Activated CD4-positive, alpha-beta memory T cell treated with anti-CD3 and anti-CD28 coated beads for 36 hours (primary cell): ENCODE measurements around the gene MIB1. TPM values are rescaled to one million over a fixed set of nuclear protein-coding genes. Genes with fewer than 3 reads are reported as not detected.
"Not testable (repeated sequence)": the region's sequence is repeated elsewhere in the genome, so short reads cannot be mapped to it uniquely, and the experiment has no call there.

ENCODE experiments used
- CTCF ChIA-PET: fragments of 350-600 bp; sonication (Branson Sonifier 250); formaldehyde crosslinking; loops from one replicate; lab custom pipeline; 2021; ENCODE audit warnings: antibody characterized with exemption, inconsistent platforms; lab: Charles Lee
- POLR2A ChIA-PET: fragments of 350-600 bp; sonication (Branson Sonifier 250); formaldehyde crosslinking; loops from one replicate; lab custom pipeline; 2021; ENCODE audit warnings: antibody characterized with exemption; lab: Charles Lee
- DNase-seq: peaks from one replicate; pipeline ENCODE4 v3.0.0-alpha.2; 2020
- H3K27ac Mint-ChIP-seq: one replicate; pipeline ENCODE4 v1.8.0; 2021; ENCODE audit warnings: mixed read lengths
- H3K27me3 Mint-ChIP-seq: one replicate; pipeline ENCODE4 v1.8.0; 2021; ENCODE audit warnings: mixed read lengths
- H3K36me3 Mint-ChIP-seq: one replicate; pipeline ENCODE4 v1.8.0; 2021; ENCODE audit warnings: mixed read lengths
- H3K4me1 Mint-ChIP-seq: one replicate; pipeline ENCODE4 v1.8.0; 2021; ENCODE audit warnings: low read depth, mixed read lengths
- H3K4me3 Mint-ChIP-seq: one replicate; pipeline ENCODE4 v1.8.0; 2021; ENCODE audit warnings: mild to moderate bottlenecking, mixed read lengths
- H3K9me3 Mint-ChIP-seq: one replicate; pipeline ENCODE4 v1.8.0; 2021; ENCODE audit warnings: mixed read lengths
- intact Hi-C: fragments of 100-400 bp; cut with micrococcal nuclease; formaldehyde crosslinking; loops from one replicate; pipeline ENCODE4 v1.15.1; 2023
- total RNA-seq, 2 experiments: library from RNA; stranded (reverse); gene quantifications; one replicate each; pipeline ENCODE4 v1.2.3, GENCODE V29; 2021

Gene MIB1
- total RNA-seq, 2 experiments from 2014 or later, result 40.8 to 43.5 TPM

GRCh38 chr18:21774722-21775121, 34.1 kb downstream of the MIB1 start:
- no peak overlapping the region for H3K4me3 Mint-ChIP-seq
- H3K27me3 Mint-ChIP-seq, result no peaks in the 10 kb centered on the region
- ChIA-PET CTCF (no interaction called here), POLR2A (no interaction called here)
- DNase-seq, result no peak
- H3K4me1 Mint-ChIP-seq, result peaks cover 3% of the 10 kb centered on the region
- peaks cover 21% of the 10 kb centered on the region for H3K36me3 Mint-ChIP-seq
- intact Hi-C loops, result no loop called here
- H3K27ac Mint-ChIP-seq, result no peak overlapping the region
- no peaks in the 10 kb centered on the region for H3K9me3 Mint-ChIP-seq

GRCh38 chr18:21777814-21778213, 37.2 kb downstream of the MIB1 start:
- peaks cover 3% of the 10 kb centered on the region for H3K4me1 Mint-ChIP-seq
- no peak for DNase-seq
- CTCF ChIA-PET, result no interaction called here
- intact Hi-C loops, result no loop called here
- H3K36me3 Mint-ChIP-seq, result peaks cover 34% of the 10 kb centered on the region
- H3K27me3 Mint-ChIP-seq, result no peaks in the 10 kb centered on the region
- no peak overlapping the region for H3K4me3 Mint-ChIP-seq
- POLR2A ChIA-PET, result no interaction called here
- no peaks in the 10 kb centered on the region for H3K9me3 Mint-ChIP-seq
- peak overlapping the region; percentile 16 for H3K27ac Mint-ChIP-seq

GRCh38 chr18:21786526-21786925, 45.9 kb downstream of the MIB1 start:
- intact Hi-C loops, result no loop called here
- DNase-seq, result no peak
- Mint-ChIP-seq H3K4me3 (no peak overlapping the region), H3K4me1 (no peaks in the 10 kb centered on the region), H3K36me3 (peaks cover 63% of the 10 kb centered on the region), H3K9me3 (peaks cover 22% of the 10 kb centered on the region), H3K27me3 (no peaks in the 10 kb centered on the region), H3K27ac (no peak overlapping the region)
- ChIA-PET POLR2A (interaction anchor here (0.6 to 0.7 kb wide), 2 partner anchors 82 to 242 kb away, joined by 4 read pairs; no protein-coding TSS in a partner anchor), CTCF (interaction anchor here (0.7 kb wide), 1 partner anchor 43 kb away, joined by 6 read pairs; no protein-coding TSS in a partner anchor)

- H3K4me1 Mint-ChIP-seq, intact Hi-C loops, H3K9me3 Mint-ChIP-seq, H3K27ac Mint-ChIP-seq, CTCF ChIA-PET, POLR2A ChIA-PET, H3K4me3 Mint-ChIP-seq, DNase-seq, H3K27me3 Mint-ChIP-seq: not testable (repeated sequence)
- peaks cover 14% of the 10 kb centered on the region for H3K36me3 Mint-ChIP-seq
Measured at GRCh38 chr18:21796089-21796488, 55.5 kb downstream of the MIB1 start.

- Mint-ChIP-seq H3K9me3 (no peaks in the 10 kb centered on the region), H3K27ac (no peak overlapping the region), H3K4me3 (no peak overlapping the region), H3K4me1 (no peaks in the 10 kb centered on the region), H3K27me3 (no peaks in the 10 kb centered on the region), H3K36me3 (peaks cover 16% of the 10 kb centered on the region)
- POLR2A ChIA-PET, result no interaction called here
- no peak for DNase-seq
- CTCF ChIA-PET, result no interaction called here
- intact Hi-C loops, result no loop called here
Measured at GRCh38 chr18:21798126-21798525, 57.5 kb downstream of the MIB1 start.

GRCh38 chr18:21799721-21800120, 59.1 kb downstream of the MIB1 start:
- H3K9me3 Mint-ChIP-seq, result no peaks in the 10 kb centered on the region
- ChIA-PET POLR2A (no interaction called here), CTCF (no interaction called here)
- no peak overlapping the region for H3K4me3 Mint-ChIP-seq
- H3K36me3 Mint-ChIP-seq, result peaks cover 16% of the 10 kb centered on the region
- no peak for DNase-seq
- intact Hi-C loops, result no loop called here
- H3K27me3 Mint-ChIP-seq, result no peaks in the 10 kb centered on the region
- H3K4me1 Mint-ChIP-seq, result no peaks in the 10 kb centered on the region
- no peak overlapping the region for H3K27ac Mint-ChIP-seq

GRCh38 chr18:21803495-21803894, 62.9 kb downstream of the MIB1 start:
- Mint-ChIP-seq H3K27me3 (no peaks in the 10 kb centered on the region), H3K4me1 (no peaks in the 10 kb centered on the region), H3K9me3 (peaks cover 2% of the 10 kb centered on the region), H3K36me3 (peaks cover 22% of the 10 kb centered on the region), H3K27ac (no peak overlapping the region), H3K4me3 (no peak overlapping the region)
- ChIA-PET POLR2A (no interaction called here), CTCF (no interaction called here)
- intact Hi-C loops, result no loop called here
- DNase-seq, result no peak

- no peaks in the 10 kb centered on the region for H3K4me1 Mint-ChIP-seq
- no peak overlapping the region for H3K27ac Mint-ChIP-seq
- intact Hi-C loops, result no loop called here
- H3K27me3 Mint-ChIP-seq, result no peaks in the 10 kb centered on the region
- no peak for DNase-seq
- H3K4me3 Mint-ChIP-seq, result no peak overlapping the region
- H3K36me3 Mint-ChIP-seq, result peaks cover 38% of the 10 kb centered on the region
- POLR2A ChIA-PET, result interaction anchor here (0.7 kb wide), 1 partner anchor 381 kb away, joined by 3 read pairs; no protein-coding TSS in a partner anchor
- peaks cover 4% of the 10 kb centered on the region for H3K9me3 Mint-ChIP-seq
- CTCF ChIA-PET, result no interaction called here
Measured at GRCh38 chr18:21805771-21806366, 65.3 kb downstream of the MIB1 start.

- intact Hi-C loops, result no loop called here
- Mint-ChIP-seq H3K27ac (no peak overlapping the region), H3K4me3 (no peak overlapping the region), H3K4me1 (peaks cover 3% of the 10 kb centered on the region), H3K27me3 (no peaks in the 10 kb centered on the region), H3K36me3 (peaks cover 36% of the 10 kb centered on the region), H3K9me3 (peaks cover 4% of the 10 kb centered on the region)
- ChIA-PET CTCF (no interaction called here), POLR2A (interaction anchor here (0.5 kb wide), 1 partner anchor 227 kb away, joined by 3 read pairs; no protein-coding TSS in a partner anchor)
- no peak for DNase-seq
Measured at GRCh38 chr18:21808185-21808584, 67.6 kb downstream of the MIB1 start.

- ChIA-PET CTCF (no interaction called here), POLR2A (no interaction called here)
- Mint-ChIP-seq H3K4me1 (peaks cover 3% of the 10 kb centered on the region), H3K9me3 (peaks cover 4% of the 10 kb centered on the region), H3K4me3 (no peak overlapping the region), H3K27me3 (no peaks in the 10 kb centered on the region), H3K36me3 (peaks cover 35% of the 10 kb centered on the region), H3K27ac (no peak overlapping the region)
- no peak for DNase-seq
- intact Hi-C loops, result no loop called here
Measured at GRCh38 chr18:21809725-21810124, 69.1 kb downstream of the MIB1 start.

- POLR2A ChIA-PET, result no interaction called here
- CTCF ChIA-PET, result no interaction called here
- no peaks in the 10 kb centered on the region for H3K9me3 Mint-ChIP-seq
Measured at GRCh38 chr18:21815101-21815500, 74.5 kb downstream of the MIB1 start.

GRCh38 chr18:21820033-21820810, 79.6 kb downstream of the MIB1 start:
- Mint-ChIP-seq H3K9me3 (no peaks in the 10 kb centered on the region), H3K27ac (no peak overlapping the region), H3K4me1 (no peaks in the 10 kb centered on the region), H3K36me3 (peaks cover 18% of the 10 kb centered on the region), H3K4me3 (no peak overlapping the region), H3K27me3 (no peaks in the 10 kb centered on the region)
- intact Hi-C loops, result no loop called here
- ChIA-PET POLR2A (no interaction called here), CTCF (interaction anchor here (0.8 to 1.2 kb wide), 2 partner anchors 36 to 208 kb away, joined by 3 read pairs; partner anchors contain the start of gene SNRPD1)
- DNase-seq, result no peak

More at GRCh38 chr18:21815101-21815500, 74.5 kb downstream of the MIB1 start:
- H3K27me3 Mint-ChIP-seq, result no peaks in the 10 kb centered on the region
- H3K36me3 Mint-ChIP-seq, result peaks cover 33% of the 10 kb centered on the region
- intact Hi-C loops, result no loop called here
- no peak overlapping the region for H3K27ac Mint-ChIP-seq
- DNase-seq, result no peak
- peaks cover 3% of the 10 kb centered on the region for H3K4me1 Mint-ChIP-seq
- H3K4me3 Mint-ChIP-seq, result no peak overlapping the region
